ENCODE data around the gene RPP14. TPM values are rescaled to one million over a fixed set of nuclear protein-coding genes. Genes with fewer than 3 reads are reported as not detected.

Gene RPP14
- total RNA-seq, 3 donors from 2014 or later = 18.9 to 24.7 (median 22.3) TPM

- intact Hi-C loops (cut with DNase I, micrococcal nuclease) = no loop called here
- DNase-seq = no peak
- no peak for TF ChIP-seq CTCF (IDR thresholded peaks at IDR 0.05)
- Histone ChIP-seq H3K4me3 (no peak overlapping the region), H3K4me1 (ENCODE audit: low read depth) (peaks cover 8% of the 10 kb centered on the region), H3K9me3 (no peaks in the 10 kb centered on the region), H3K36me3 (ENCODE audit: low read depth) (no peaks in the 10 kb centered on the region)
- no peak for ATAC-seq
These were observed 34.7 kb downstream of the RPP14 start for GRCh38 chr3:58340594-58341244.

- no peak for DNase-seq
- no peak overlapping the region for H3K4me3 ChIP-seq
- peaks cover 8% of the 10 kb centered on the region for H3K4me1 ChIP-seq (ENCODE audit: low read depth)
- intact Hi-C loops (cut with DNase I, micrococcal nuclease) = no loop called here
- no peak for ATAC-seq
- no peak for TF ChIP-seq CTCF (IDR thresholded peaks at IDR 0.05)
- no peaks in the 10 kb centered on the region for H3K36me3 ChIP-seq (ENCODE audit: low read depth)
- no peaks in the 10 kb centered on the region for H3K9me3 ChIP-seq
These were observed 35.3 kb downstream of the RPP14 start for GRCh38 chr3:58341376-58341775.

DNA sequence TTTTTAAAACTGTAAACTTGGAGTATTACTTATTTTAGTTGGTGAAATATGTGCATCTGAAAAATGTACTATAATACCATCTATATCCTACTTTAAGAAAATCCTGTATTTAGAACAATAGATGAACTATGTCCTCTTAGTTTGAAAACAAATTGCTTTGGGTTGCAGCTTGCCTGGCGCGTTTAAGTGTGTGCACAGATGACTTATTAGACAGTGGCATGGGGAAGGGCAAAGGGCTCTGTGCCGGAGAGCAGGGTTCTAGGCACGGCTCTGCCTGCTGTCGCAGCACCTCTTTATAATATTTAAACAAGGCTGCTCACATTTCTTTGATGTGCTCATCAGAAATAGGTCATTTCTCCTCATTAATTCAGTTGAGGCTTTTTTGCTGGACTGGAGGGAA, 36.6 kb downstream of the RPP14 start:
- H3K4me1 ChIP-seq (ENCODE audit: low read depth) = peaks cover 8% of the 10 kb centered on the region
- no peak overlapping the region for H3K4me3 ChIP-seq
- ATAC-seq (peak; percentile 53), DNase-seq (no peak)
- H3K9me3 ChIP-seq = no peaks in the 10 kb centered on the region
- H3K36me3 ChIP-seq (ENCODE audit: low read depth) = no peaks in the 10 kb centered on the region
- no peak for TF ChIP-seq CTCF (IDR thresholded peaks at IDR 0.05)
- intact Hi-C loops (cut with DNase I, micrococcal nuclease) = no loop called here

GRCh38 chr3:58345457-58345856, 39.4 kb downstream of the RPP14 start:
- intact Hi-C loops (cut with DNase I, micrococcal nuclease) = no loop called here
- ATAC-seq (peak; percentile 31), DNase-seq (no peak)
- Histone ChIP-seq H3K4me3 (no peak overlapping the region), H3K36me3 (ENCODE audit: low read depth) (no peaks in the 10 kb centered on the region), H3K9me3 (no peaks in the 10 kb centered on the region), H3K4me1 (ENCODE audit: low read depth) (peaks cover 8% of the 10 kb centered on the region)
- no peak for TF ChIP-seq CTCF (IDR thresholded peaks at IDR 0.05)

GRCh38 chr3:58346368-58346767, 40.3 kb downstream of the RPP14 start:
- no peak for TF ChIP-seq CTCF (IDR thresholded peaks at IDR 0.05)
- DNase-seq = no peak
- intact Hi-C loops (cut with DNase I, micrococcal nuclease) = no loop called here
- Histone ChIP-seq H3K4me3 (no peak overlapping the region), H3K9me3 (no peaks in the 10 kb centered on the region), H3K4me1 (ENCODE audit: low read depth) (peaks cover 8% of the 10 kb centered on the region), H3K36me3 (ENCODE audit: low read depth) (no peaks in the 10 kb centered on the region)
- no peak for ATAC-seq

GRCh38 chr3:58347984-58348383, 41.9 kb downstream of the RPP14 start:
- Histone ChIP-seq H3K4me1 (ENCODE audit: low read depth) (peaks cover 3% of the 10 kb centered on the region), H3K9me3 (no peaks in the 10 kb centered on the region), H3K4me3 (no peak overlapping the region), H3K36me3 (ENCODE audit: low read depth) (no peaks in the 10 kb centered on the region)
- no peak for DNase-seq
- intact Hi-C loops (cut with DNase I, micrococcal nuclease) = no loop called here
- no peak for TF ChIP-seq CTCF (IDR thresholded peaks at IDR 0.05)
- no peak for ATAC-seq
